Measurements from ENCODE around the gene GNA14.
"Not testable (repeated sequence)": the region's sequence is repeated elsewhere in the genome, so short reads cannot be mapped to it uniquely, and the experiment has no call there.

GNA14 gene

DNA sequence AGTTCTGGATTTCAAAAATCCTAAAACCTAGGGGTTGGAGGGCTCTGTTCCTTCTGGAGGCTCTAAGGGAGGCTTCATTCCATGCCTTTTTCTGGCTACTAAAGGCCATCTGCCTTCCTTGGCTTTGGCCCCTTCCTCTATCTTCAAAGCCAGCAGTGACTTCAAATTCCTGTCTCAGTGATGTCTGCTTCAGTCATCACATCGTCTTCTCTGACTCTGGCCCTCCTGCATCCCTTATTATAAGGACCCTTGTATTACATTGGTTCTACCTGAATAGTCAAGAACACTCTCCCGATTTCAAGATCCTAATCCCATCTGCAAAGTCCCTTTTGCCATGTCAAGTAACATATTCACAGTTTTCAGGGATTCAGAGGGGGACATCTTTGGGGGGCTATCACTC is 60.3 kb downstream of the GNA14 start:
- DNase-seq (ENCODE audit: extremely low read depth, low read depth): no peak
- TF ChIP-seq, protein P1, sequence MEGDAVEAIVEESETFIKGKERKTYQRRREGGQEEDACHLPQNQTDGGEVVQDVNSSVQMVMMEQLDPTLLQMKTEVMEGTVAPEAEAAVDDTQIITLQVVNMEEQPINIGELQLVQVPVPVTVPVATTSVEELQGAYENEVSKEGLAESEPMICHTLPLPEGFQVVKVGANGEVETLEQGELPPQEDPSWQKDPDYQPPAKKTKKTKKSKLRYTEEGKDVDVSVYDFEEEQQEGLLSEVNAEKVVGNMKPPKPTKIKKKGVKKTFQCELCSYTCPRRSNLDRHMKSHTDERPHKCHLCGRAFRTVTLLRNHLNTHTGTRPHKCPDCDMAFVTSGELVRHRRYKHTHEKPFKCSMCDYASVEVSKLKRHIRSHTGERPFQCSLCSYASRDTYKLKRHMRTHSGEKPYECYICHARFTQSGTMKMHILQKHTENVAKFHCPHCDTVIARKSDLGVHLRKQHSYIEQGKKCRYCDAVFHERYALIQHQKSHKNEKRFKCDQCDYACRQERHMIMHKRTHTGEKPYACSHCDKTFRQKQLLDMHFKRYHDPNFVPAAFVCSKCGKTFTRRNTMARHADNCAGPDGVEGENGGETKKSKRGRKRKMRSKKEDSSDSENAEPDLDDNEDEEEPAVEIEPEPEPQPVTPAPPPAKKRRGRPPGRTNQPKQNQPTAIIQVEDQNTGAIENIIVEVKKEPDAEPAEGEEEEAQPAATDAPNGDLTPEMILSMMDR (IDR thresholded peaks at IDR 0.05; ENCODE audit: low read depth, low read length): no peak

DNA sequence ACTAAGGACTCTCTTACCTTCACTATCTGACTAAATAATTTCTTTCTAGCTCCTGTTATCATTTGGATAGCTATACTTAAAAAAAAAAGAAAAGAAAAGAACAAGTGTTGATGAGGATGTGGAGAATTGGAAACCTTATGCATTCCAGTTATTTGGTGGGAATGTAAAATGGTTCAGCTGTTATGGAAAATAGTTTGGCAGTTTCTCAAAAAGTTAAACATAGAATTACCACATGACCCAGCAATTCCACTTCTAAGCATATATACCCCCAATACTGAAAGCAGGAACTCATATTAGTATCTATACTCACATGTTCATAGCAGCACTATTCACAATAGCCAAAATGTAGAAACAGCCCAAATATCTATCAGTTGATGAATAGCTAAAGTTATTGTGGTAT is 61.1 kb downstream of the GNA14 start:
- TF ChIP-seq, protein P1 (IDR thresholded peaks at IDR 0.05; ENCODE audit: low read depth, low read length): no peak
- no peak for DNase-seq (ENCODE audit: extremely low read depth, low read depth)

DNA sequence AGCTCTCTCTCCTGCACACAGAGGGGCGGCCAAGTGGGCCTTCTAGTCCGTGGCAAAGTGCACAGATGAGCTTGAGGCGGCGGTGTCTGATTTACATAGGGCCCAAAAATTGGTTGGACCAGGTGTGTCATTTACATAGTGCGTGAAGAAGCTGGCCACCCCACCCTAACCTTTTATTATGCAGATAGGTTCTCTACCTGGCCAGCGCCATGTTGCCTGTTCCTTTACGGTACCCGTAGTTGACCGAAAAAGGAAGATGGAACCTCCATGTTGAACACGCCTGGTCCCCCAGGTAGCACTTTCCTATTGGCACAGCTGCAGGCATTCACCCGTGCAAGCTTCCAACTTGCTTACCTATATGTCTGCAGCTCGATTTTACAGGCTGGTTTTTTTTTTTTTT is 61.5 kb downstream of the GNA14 start:
- TF ChIP-seq, protein P1 (IDR thresholded peaks at IDR 0.05; ENCODE audit: low read depth, low read length): no peak
- DNase-seq (ENCODE audit: extremely low read depth, low read depth): no peak

DNA sequence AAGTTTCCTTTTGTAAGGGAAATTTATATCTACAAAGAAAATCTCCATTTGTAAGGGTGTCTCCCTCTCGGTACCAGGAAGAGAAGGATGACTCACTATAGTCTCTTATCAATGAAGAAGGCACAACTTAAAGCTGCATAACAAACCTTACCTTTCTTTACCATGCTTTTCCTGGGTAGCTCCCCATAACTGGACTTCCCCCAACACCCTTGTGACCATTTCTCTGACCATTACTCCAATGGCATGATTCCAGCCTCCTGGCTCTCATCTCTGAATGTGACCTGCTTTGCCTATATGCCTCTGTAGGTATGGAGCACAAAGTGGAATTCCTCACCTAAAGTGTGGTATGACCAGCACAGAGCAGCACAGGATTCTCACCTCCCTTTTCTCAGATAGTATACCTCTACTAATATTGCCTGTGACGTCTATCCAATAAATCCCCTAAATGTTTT is 62.8 kb downstream of the GNA14 start:
- no peak for DNase-seq (ENCODE audit: extremely low read depth, low read depth)
- TF ChIP-seq, protein P1 (IDR thresholded peaks at IDR 0.05; ENCODE audit: low read depth, low read length): no peak

DNA sequence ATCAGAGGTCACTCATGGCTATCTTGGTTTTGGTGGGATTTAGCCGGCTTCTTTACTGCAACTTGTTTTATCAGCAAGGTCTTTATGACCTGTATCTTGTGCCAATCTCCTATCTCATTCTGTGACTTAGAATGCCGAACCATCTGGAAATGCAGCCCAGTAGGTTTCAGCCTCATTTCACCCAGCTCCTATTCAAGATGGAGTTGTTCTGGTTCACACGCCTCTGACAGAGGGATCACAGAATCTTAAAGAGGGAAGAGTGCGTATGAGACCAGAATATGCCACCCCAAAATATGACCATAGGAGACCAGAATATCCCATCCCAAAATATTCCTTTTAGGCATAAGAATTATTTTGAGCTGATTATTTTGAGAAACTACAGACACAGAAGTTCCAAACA is 63.2 kb downstream of the GNA14 start:
- not testable (repeated sequence) for DNase-seq (ENCODE audit: extremely low read depth, low read depth)

DNA sequence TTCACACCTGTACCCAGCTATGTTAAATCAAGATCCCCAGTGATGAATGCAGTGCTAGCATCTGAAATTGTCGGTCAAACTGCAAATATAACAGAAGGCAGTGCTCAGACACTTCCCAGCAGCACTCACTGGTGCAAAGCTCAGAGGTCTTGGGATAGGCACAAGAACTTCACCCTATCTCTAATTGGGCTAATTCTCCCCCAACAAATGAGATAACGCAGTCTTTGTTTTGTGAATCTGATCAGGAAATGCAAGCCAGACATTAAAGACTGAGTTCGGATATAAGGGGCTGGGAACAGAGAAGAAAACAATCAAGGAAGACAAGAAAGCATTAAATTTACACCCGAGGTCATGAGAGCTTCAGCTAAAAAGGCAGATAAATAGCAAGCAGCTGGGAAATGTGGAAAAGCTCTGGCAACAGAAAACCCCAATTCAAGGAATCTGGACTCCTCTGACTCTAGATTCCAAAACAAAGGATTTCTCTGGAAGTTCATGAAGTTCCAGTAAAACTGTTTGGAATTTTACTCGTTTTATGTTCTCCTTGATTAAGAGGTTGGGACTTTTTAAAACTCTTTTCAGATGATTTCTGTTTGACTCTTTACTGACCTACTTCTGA is 65.1 kb downstream of the GNA14 start:
- TF ChIP-seq, protein P1 (IDR thresholded peaks at IDR 0.05; ENCODE audit: low read depth, low read length): no peak
- DNase-seq (ENCODE audit: extremely low read depth, low read depth): no peak

DNA sequence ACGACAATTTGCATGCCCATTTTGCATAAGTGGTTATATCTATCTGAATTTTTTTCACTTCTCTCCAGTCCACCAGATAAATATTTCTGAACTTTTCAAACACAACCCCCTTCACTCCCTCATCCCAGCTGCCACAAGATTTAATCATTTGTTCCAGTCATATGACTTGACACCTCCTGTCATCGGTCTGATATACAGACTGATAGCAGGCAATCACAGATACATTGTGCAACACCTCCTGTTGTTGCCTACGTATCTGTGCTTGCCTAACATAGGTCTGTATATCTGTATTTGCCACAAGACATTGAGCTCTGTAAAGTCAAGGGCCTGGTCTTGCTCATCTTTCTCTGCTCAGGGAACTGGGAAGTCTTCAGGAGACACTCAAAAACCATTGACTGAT is 65.6 kb downstream of the GNA14 start:
- DNase-seq (ENCODE audit: extremely low read depth, low read depth): no peak
- TF ChIP-seq, protein P1 (IDR thresholded peaks at IDR 0.05; ENCODE audit: low read depth, low read length): no peak

DNA sequence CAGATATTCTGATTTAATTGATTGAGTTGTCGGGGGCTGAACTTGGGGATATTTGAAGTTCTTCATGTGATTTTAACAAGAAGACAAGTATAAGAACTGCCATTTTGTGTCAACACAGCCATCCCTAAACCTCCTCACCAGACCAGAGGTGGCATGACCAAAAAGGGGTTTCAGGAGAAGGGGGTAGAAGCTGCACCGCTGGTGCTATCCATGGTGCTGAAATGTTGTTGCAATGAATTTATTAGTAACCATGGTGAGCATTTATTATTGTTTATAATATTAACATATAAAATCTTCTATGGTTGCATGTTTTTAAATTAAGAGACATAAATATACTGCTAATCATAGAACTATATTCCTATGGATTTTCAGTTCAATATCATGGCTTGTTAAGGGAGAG is 72.3 kb downstream of the GNA14 start:
- DNase-seq (ENCODE audit: extremely low read depth, low read depth): no peak
- TF ChIP-seq, protein P1 (IDR thresholded peaks at IDR 0.05; ENCODE audit: low read depth, low read length): no peak
